Measurements from ENCODE around the gene MFSD6.
"Not testable (repeated sequence)": the region's sequence is repeated elsewhere in the genome, so short reads cannot be mapped to it uniquely, and the experiment has no call there.

MFSD6 gene

GRCh38 chr2:190412966-190413365 is 4.8 kb downstream of the MFSD6 start:
- H3K4me1 Mint-ChIP-seq, result peaks cover 70% of the 10 kb centered on the region
- no peak overlapping the region for H3K4me3 Mint-ChIP-seq
- H3K27me3 Mint-ChIP-seq, result no peaks in the 10 kb centered on the region
- no peak for DNase-seq
- no peaks in the 10 kb centered on the region for H3K9me3 Mint-ChIP-seq
- H3K36me3 Mint-ChIP-seq, result peaks cover 18% of the 10 kb centered on the region
- no peak overlapping the region for H3K27ac Mint-ChIP-seq
- CTCF ChIA-PET, result no interaction called here

- H3K27ac Mint-ChIP-seq, result no peak overlapping the region
- H3K27me3 Mint-ChIP-seq, result no peaks in the 10 kb centered on the region
- peaks cover 20% of the 10 kb centered on the region for H3K36me3 Mint-ChIP-seq
- DNase-seq, result no peak
- no peak overlapping the region for H3K4me3 Mint-ChIP-seq
- H3K4me1 Mint-ChIP-seq, result peaks cover 70% of the 10 kb centered on the region
- H3K9me3 Mint-ChIP-seq, result no peaks in the 10 kb centered on the region
- CTCF ChIA-PET, result no interaction called here
Observed at GRCh38 chr2:190413421-190413820, 5.3 kb downstream of the MFSD6 start.

DNA sequence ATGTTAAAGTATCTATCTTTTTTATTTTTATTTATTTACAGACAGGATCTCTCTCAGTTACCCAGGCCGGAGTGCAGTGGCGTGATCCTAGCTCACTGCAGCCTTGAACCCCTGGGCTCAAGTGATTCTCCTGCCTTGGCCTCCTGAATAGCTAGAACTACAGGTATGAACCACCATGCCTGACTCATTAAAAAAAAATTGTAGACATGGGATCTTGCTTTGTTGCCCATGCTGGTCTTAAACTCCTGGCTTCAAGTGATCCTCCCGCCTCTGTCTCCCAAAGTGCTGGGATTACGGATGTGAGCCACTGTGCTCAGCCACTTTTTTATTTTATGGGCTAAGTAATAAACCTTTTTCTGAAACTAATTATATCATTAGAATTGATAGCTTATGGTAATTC is 7.1 kb downstream of the MFSD6 start:
- DNase-seq, result no peak
- Mint-ChIP-seq H3K9me3 (no peaks in the 10 kb centered on the region), H3K4me3 (no peak overlapping the region), H3K4me1 (peaks cover 57% of the 10 kb centered on the region), H3K36me3 (peaks cover 33% of the 10 kb centered on the region), H3K27me3 (no peaks in the 10 kb centered on the region), H3K27ac (peak overlapping the region; percentile 84)
- CTCF ChIA-PET, result interaction anchor here (1.2 to 1.3 kb wide), 2 partner anchors 18 to 121 kb away, joined by 3 read pairs; no protein-coding TSS in a partner anchor

GRCh38 chr2:190415794-190416775 is 7.9 kb downstream of the MFSD6 start:
- CTCF ChIA-PET, result interaction anchor here (1.2 to 1.3 kb wide), 3 partner anchors 17 to 120 kb away, joined by 3 read pairs; no protein-coding TSS in a partner anchor
- H3K27me3 Mint-ChIP-seq, result no peaks in the 10 kb centered on the region
- DNase-seq, result no peak
- peak overlapping the region; percentile 84 for H3K27ac Mint-ChIP-seq
- peak overlapping the region; percentile 8 for H3K4me3 Mint-ChIP-seq
- peaks cover 38% of the 10 kb centered on the region for H3K36me3 Mint-ChIP-seq
- H3K9me3 Mint-ChIP-seq, result no peaks in the 10 kb centered on the region
- peaks cover 50% of the 10 kb centered on the region for H3K4me1 Mint-ChIP-seq

DNA sequence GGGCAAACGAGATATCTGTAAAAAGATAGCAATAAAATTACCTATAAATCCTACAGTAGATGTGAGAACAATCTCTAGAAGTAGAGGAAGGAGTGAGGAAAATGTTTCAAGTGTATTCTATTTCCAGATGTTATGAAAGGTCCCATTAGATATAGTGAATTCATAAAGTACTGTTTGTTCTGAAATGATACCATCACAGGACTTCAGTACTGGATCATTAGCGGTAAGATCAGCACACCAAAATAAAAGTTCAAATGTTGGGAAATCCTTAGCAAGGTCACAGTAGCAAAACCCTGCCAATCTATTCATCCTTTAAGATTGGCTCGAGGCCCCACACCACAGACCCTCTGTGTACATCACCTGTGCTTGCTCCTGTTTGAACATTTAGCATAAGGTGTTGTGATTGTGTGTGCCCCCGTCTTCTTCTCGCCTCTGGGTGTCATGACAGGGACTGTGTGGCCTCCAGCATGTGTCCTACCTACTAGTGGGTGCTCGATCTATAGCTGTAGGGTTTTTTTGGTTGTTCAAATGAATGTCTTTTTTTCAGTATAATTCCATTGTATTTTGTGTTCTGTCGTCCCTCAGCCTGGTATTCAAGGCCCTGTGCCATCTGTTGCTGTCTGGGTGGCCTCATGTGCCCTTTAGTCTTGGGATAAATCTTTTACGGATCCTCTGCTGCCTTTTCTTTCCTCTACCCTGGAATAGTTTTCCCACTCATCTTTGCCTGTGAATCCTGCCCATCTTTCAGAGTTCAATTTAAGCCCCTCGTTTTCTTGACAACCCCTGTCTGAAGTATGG is 9.1 kb downstream of the MFSD6 start:
- peak overlapping the region; percentile 12 for H3K27ac Mint-ChIP-seq
- CTCF ChIA-PET, result no interaction called here
- peaks cover 39% of the 10 kb centered on the region for H3K4me1 Mint-ChIP-seq
- H3K27me3 Mint-ChIP-seq, result no peaks in the 10 kb centered on the region
- no peak overlapping the region for H3K4me3 Mint-ChIP-seq
- H3K9me3 Mint-ChIP-seq, result no peaks in the 10 kb centered on the region
- peaks cover 36% of the 10 kb centered on the region for H3K36me3 Mint-ChIP-seq
- DNase-seq, result no peak

GRCh38 chr2:190418727-190419126 is 10.6 kb downstream of the MFSD6 start:
- DNase-seq, result no peak
- no peaks in the 10 kb centered on the region for H3K9me3 Mint-ChIP-seq
- CTCF ChIA-PET, result interaction anchor here (0.8 kb wide), 1 partner anchor 8 kb away, joined by 3 read pairs; no protein-coding TSS in a partner anchor
- peaks cover 26% of the 10 kb centered on the region for H3K4me1 Mint-ChIP-seq
- H3K27me3 Mint-ChIP-seq, result no peaks in the 10 kb centered on the region
- no peak overlapping the region for H3K4me3 Mint-ChIP-seq
- H3K27ac Mint-ChIP-seq, result no peak overlapping the region
- H3K36me3 Mint-ChIP-seq, result peaks cover 40% of the 10 kb centered on the region

- CTCF ChIA-PET, result no interaction called here
- no peak overlapping the region for H3K4me3 Mint-ChIP-seq
- peaks cover 46% of the 10 kb centered on the region for H3K36me3 Mint-ChIP-seq
Observed at GRCh38 chr2:190420801-190421200, 12.6 kb downstream of the MFSD6 start.

DNA sequence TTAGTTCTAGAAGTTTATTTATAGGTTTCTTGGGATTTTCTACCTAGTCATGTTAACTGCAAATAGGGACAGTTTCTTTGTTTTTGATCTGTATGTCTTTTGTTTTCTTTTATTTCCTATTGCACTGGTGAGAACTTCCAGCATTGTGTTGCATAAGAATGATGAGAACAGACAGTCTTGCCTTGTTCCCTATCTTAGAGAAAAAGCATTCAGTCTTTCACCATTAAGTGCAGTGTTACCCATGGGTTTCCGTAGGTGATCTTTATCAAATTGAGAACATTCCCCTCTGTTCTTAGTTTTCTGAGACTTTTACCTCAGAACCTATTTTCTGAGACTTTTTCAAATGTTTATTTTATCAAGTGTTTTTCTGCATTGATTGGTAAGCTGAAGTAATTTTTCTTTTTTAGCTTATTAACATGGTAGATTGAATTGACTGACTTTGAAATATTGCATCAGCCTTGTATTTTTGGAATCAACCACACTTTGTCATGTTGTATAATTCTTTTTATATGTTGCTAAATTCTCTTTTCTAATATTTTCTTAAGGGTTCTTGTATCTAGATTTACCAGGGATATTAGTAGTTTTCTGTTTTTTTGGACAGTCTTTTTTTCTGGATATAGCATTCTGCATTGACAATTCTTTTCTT is 17.2 kb downstream of the MFSD6 start:
- CTCF ChIA-PET, result no interaction called here
- peaks cover 7% of the 10 kb centered on the region for H3K9me3 Mint-ChIP-seq
- no peak for DNase-seq
- no peak overlapping the region for H3K4me3 Mint-ChIP-seq
- peaks cover 20% of the 10 kb centered on the region for H3K4me1 Mint-ChIP-seq
- peaks cover 48% of the 10 kb centered on the region for H3K36me3 Mint-ChIP-seq
- H3K27me3 Mint-ChIP-seq, result no peaks in the 10 kb centered on the region
- no peak overlapping the region for H3K27ac Mint-ChIP-seq

More at GRCh38 chr2:190420801-190421200, 12.6 kb downstream of the MFSD6 start:
- Mint-ChIP-seq H3K4me1 (peaks cover 25% of the 10 kb centered on the region), H3K27me3 (no peaks in the 10 kb centered on the region), H3K9me3 (peaks cover under 1% of the 10 kb centered on the region), H3K27ac (no peak overlapping the region)
- no peak for DNase-seq

DNA sequence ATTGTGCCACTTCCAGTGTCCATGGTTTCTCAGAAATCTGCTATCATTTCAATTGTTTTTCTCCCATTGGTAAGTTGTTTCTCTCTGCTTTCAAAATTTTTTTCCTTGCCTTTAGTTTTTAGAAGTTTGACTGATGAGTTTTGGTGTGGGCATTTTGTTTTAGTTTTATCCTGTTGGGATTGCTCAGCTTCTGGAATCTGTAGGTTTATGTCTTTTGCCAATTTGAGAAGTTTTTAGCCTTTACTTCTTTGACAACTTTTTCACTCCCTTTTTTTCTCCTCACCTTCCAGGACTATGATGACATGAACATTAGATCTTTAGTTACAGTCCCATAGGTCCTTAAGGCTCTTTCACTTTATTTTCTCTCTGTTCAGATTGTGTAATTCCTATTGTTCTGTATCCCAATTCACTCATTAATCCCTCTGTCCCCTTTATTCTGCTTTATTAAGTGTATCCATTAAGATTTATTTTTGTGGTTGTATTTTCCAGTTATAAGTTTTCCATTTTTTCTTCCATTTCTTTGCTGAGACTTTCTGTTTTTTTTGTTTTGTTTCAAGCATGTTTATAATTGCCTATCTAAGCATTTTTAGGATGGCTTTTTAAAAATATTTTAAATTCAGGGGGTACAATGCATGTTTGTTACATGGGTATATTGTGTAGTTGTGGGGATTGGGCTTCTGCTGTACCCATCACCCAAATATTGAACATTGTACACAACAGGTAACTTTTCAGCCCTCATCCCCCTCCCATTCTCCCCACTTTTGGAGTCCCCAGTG is 17.9 kb downstream of the MFSD6 start:
- Mint-ChIP-seq H3K27ac (no peak overlapping the region), H3K4me3 (no peak overlapping the region), H3K27me3 (no peaks in the 10 kb centered on the region), H3K9me3 (peaks cover 7% of the 10 kb centered on the region), H3K36me3 (peaks cover 43% of the 10 kb centered on the region), H3K4me1 (peaks cover 20% of the 10 kb centered on the region)
- no peak for DNase-seq
- CTCF ChIA-PET, result no interaction called here

- CTCF ChIA-PET, H3K27me3 Mint-ChIP-seq, H3K4me3 Mint-ChIP-seq, H3K27ac Mint-ChIP-seq, DNase-seq, H3K9me3 Mint-ChIP-seq: not testable (repeated sequence)
- peaks cover 47% of the 10 kb centered on the region for H3K36me3 Mint-ChIP-seq
- H3K4me1 Mint-ChIP-seq, result peaks cover 47% of the 10 kb centered on the region
Observed at GRCh38 chr2:190430866-190431265, 22.7 kb downstream of the MFSD6 start.

- CTCF ChIA-PET, result no interaction called here
- Mint-ChIP-seq H3K4me3 (no peak overlapping the region), H3K27me3 (no peaks in the 10 kb centered on the region), H3K9me3 (peaks cover 4% of the 10 kb centered on the region), H3K36me3 (peaks cover 46% of the 10 kb centered on the region), H3K27ac (peak overlapping the region; percentile 12), H3K4me1 (peaks cover 47% of the 10 kb centered on the region)
- no peak for DNase-seq
Observed at GRCh38 chr2:190431907-190432306, 23.8 kb downstream of the MFSD6 start.

DNA sequence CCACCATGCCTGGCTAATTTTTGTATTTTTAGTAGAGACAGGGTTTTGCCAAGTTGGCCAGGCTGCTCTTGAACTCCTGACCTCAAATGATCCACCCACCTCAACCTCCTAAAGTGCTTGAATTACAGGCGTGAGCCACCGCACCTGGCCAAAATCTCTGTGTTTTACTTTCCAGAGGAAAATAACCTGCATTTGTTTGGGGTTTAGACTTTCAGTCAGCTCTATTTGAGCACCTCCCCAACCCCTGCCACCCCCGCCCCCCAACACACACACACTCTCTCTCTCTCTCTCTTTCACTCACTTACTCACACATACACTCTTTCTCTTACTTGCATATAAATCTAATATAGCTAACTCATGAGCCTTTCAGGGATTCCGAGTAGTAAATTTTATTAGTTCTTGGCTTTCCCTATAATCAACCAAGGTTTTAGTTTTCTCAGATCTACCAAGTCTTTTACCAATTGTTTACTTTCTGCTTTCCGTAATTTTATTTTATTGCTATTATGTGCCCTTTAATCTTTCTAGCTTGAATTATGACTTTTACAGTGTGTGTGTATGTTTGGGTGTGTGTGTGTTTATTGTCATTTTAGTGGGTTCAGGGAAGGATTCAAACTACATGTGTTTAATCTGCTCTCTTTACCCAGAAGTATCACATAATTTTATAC is 24.5 kb downstream of the MFSD6 start:
- DNase-seq, result no peak
- Mint-ChIP-seq H3K27ac (peak overlapping the region; percentile 76), H3K36me3 (peaks cover 48% of the 10 kb centered on the region), H3K4me3 (no peak overlapping the region), H3K4me1 (peaks cover 47% of the 10 kb centered on the region), H3K27me3 (no peaks in the 10 kb centered on the region), H3K9me3 (peaks cover 4% of the 10 kb centered on the region)
- CTCF ChIA-PET, result interaction anchor here (0.6 to 1.3 kb wide), 3 partner anchors 9 to 101 kb away, joined by 3 to 5 read pairs (median 3); no protein-coding TSS in a partner anchor

Measured in activated naive CD4-positive, alpha-beta T cell treated with anti-CD3 and anti-CD28 coated beads, Interleukin-2, amount 10 ng/mL, durations not matched to agents 7 days and 5 days (primary cell).